Vein endothelial cell (primary cell): ENCODE measurements around the gene KCTD3. TPM values are rescaled to one million over a fixed set of nuclear protein-coding genes. Genes with fewer than 3 reads are reported as not detected.

Experiments
- small RNA-seq: library from RNA; depleted of rRNA; stranded (forward); fragments of <200 nt; gene quantifications from one replicate; pipeline ENCODE3, GENCODE V24; 2012
- total RNA-seq: library from RNA; depleted of rRNA; stranded (reverse); fragments of >200 nt; gene quantifications from 2 replicates; pipeline ENCODE4 v1.2.3, GENCODE V29; 2012

KCTD3 gene
- 25.5 and 32.3 TPM in 2 replicates for total RNA-seq

DNA sequence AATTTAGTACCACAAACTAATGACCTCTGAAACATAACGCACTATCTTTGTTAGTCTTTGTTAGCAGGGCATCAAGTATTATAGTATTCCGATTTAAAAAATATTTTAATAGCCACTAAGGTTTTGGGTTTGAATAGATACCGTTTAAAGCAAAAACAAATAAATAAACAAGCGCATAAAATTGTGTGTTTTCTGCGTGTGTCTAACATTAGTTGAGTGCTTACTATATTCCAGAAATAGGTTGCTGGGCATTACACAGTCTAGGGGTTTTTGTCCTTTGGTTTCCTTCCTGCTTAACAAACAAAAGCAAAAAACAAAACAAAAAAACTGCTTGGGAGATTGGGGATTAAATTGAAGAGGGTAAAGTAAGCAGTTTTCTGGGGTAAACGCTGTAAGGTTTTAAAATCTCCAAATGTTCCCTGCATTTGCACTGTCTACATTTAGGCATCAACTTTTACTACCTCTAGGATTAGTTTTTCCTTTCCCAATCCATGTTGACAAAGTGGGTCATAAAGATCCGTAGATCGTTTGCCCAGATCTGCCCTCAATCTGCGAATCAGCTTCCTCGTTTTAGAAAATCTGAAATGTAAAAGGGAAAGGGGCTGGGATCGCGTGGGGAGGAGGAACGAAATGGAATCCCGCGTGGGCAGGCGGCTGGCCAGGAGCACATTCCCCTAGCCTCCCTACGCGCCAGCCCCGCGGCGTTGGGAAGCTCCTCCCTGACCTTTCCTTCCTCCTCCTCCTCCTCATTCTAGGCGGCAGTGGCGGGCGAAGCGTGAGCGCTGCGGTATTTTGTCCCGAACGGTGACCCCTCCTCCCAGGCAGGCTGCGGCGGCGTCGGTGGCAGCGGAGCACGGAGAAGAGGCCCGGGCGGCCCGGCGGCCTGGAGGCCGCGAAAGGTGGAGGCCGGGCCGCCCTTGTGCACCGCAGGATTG lies at the start of gene KCTD3:
Gene KCTD3, plus strand, starts transcription at position 749 of the 935 bp plus-strand sequence. CDS start 382 bp downstream, outside the sequence.

Small RNAs within 50 kb of the gene (small RNA-seq; reads per million reads assigned to genes)
- not detected for gene RF00108
